HG03521 (cell line): ENCODE results near the gene NMUR2.

ENCODE experiments used
- ATAC-seq: cut with Tn5 transposase; IDR thresholded peaks from one replicate; pipeline ENCODE4 v1.9.1; 2021; ENCODE audit warnings: mild to moderate bottlenecking, moderate library complexity; ENCODE audit not compliant: unreplicated experiment

The NMUR2 gene

DNA sequence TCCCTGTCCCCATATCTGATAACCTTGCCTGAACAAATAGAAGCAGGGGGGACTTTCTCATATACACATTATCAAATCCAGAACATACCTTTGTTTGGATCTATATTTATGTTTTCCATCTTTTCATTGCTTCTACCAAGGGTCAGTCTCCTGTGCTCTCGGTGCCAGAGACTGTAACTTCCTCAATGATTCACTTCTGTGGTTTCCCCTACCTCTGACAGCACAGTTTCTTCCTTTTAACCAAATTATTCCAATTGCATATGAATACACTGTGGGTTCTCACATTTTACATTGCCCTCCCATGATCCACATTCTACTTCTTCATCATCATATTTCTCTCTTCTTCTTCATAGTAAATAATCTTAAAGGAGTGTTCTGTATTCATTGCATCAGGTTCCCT is 32.2 kb downstream of the NMUR2 start:
- no peak for ATAC-seq

DNA sequence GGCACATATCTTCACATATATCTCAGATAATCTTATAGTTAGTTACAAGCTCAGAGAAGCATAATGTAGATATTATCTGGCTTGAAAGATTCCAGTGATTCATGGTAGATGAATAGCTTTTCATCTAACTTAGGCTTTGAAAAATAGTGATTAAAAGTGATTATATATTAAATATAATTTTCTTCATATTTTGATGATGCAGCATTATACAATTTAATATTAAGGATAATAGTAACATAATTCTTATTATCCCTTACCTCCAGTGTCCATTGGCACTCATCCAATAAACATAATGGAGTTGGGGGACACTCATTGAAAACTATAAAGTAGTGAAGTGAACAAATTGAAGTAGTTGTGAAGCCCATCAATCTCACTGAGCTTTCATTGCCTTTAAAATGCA is 35.8 kb downstream of the NMUR2 start:
- ATAC-seq, result no peak

- ATAC-seq, result no peak
These were observed 37.5 kb downstream of the NMUR2 start for GRCh38 chr5:152367554-152367953.

DNA sequence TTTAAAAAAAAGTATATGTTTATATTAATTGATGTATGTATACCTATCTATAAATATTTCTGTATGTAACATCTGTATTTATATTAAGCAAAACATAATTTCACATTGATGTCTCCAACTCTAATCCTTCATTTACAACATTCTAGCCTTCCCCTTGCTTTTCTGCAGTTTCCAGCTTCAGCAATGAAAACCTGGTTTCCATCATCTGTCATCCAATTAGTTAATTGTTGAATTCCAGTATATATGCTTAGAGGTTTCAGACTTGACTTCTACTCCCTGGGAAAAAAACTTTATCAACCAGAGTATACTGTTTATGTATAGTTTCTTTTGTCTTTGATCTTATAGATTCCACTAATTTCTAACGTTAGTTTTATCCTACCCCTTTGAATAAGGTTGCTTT is 38.4 kb downstream of the NMUR2 start:
- no peak for ATAC-seq

DNA sequence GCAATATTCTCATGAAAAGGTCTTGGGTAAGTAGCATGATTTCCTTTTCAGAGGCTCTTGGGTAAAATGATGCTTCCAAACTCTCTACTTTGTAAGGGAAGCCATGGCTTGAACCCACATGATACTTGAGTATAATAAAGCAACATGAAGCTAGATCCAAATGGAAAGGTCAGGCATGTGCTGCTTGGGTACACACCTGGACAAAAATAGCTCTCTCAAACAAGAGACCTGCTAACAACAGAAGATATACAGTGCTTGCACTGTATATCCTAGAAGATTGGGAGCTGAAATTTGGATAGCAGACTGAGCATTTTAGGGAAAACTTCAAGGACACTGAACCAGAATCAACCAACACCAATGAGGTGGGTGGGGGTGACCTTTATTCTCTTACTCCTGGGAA is 40.2 kb downstream of the NMUR2 start:
- no peak for ATAC-seq

DNA sequence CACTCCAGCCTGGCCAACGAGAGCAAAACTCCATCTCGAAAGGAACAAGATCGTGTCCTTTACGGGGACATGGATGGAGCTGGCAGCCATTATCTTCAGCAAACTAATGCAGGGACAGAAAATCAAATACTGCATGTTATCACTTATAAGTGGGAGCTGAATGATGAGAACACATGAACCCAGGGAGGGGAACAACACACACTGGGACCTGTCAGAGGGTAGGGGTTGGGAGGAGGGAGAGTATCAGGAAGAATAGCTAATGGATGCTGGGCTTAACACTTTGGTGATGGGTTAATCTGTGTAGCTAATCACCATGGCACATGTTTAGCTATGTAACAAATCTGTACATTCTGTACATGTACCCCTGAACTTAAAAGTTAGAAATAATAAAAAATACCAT is 40.9 kb downstream of the NMUR2 start:
- ATAC-seq, result no peak

- no peak for ATAC-seq
These were observed 46.1 kb downstream of the NMUR2 start for GRCh38 chr5:152358861-152359568.

- ATAC-seq, result no peak
These were observed 48.6 kb downstream of the NMUR2 start for GRCh38 chr5:152356506-152356905.

GRCh38 chr5:152355061-152355460 is 50.0 kb downstream of the NMUR2 start:
- ATAC-seq, result no peak

DNA sequence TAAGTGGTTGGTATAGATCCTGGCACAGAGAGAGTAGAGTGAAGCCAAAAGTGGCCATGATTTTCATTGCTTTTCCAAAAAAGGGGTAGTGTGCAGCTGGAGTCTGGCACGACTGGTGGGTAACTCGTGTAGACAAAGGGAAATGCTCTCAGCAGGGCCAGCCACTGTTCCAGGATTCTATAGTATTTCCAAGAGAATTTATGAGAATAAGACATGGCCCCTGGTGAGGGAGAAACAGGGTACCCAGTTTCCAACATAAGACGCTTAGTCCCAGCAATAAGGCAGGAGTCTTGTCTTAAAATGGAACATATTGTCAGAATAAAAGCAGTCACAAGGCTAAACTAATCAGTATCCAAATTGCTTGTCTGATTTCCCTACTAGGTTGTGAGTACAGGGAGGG is 52.1 kb downstream of the NMUR2 start:
- ATAC-seq, result no peak

GRCh38 chr5:152349683-152350526 is 55.2 kb downstream of the NMUR2 start:
- peak; percentile 85 for ATAC-seq
